GM12878 (cell line): ENCODE results near the gene RNMT.

Experiments used
- BCLAF1 ChIP-seq: fragments of 450-650 bp; IDR thresholded peaks from 2 replicates; pipeline ENCODE4 v1.6.1; 2017; ENCODE audit warnings: antibody characterized with exemption, mild to moderate bottlenecking, moderate library complexity
- BRCA1 ChIP-seq: IDR thresholded peaks from 2 replicates; pipeline ENCODE4 v1.6.1; 2011; ENCODE audit warnings: low read depth, low read length, improper control_type of control experiment
- CEBPB ChIP-seq, 2 experiments: fragments of 150-350 bp in 1 of 2; IDR thresholded peaks; 2 replicates each; pipeline ENCODE4 v1.6.1; 2012 to 2014; ENCODE audit warnings: low read depth in 2 of 2, low read length in 2 of 2, borderline replicate concordance in 1 of 2, inconsistent platforms in 1 of 2
- CTCF ChIP-seq, 3 experiments: IDR thresholded peaks in 2 of 3; conservative IDR thresholded peaks in 1 of 3; 2 replicates each; pipeline ENCODE4 v1.5.1; 2011; ENCODE audit warnings: low read depth in 3 of 3, low read length in 3 of 3, mild to moderate bottlenecking in 3 of 3, control low read depth in 2 of 3, moderate library complexity in 2 of 3, inconsistent platforms in 1 of 3, mixed read lengths in 1 of 3; ENCODE audit not compliant: control insufficient read depth in 2 of 3, insufficient read depth in 1 of 3; ENCODE audit errors: extremely low read depth in 1 of 3
- EP300 ChIP-seq, 2 experiments: fragments of 150-350 bp in 1 of 2; IDR thresholded peaks; 2 replicates each; pipeline ENCODE4 v1.6.1; 2011 to 2012; ENCODE audit warnings: low read depth in 2 of 2, low read length in 2 of 2, borderline replicate concordance in 1 of 2, improper control_type of control experiment in 1 of 2, inconsistent platforms in 1 of 2; ENCODE audit not compliant: control insufficient read depth in 1 of 2
- HDAC2 ChIP-seq: fragments of 200-600 bp; sonication (generic); IDR thresholded peaks from 2 replicates; pipeline ENCODE4 v1.6.1; 2017
- MEF2A ChIP-seq: IDR thresholded peaks from 2 replicates; pipeline ENCODE4 v1.6.1; 2011; ENCODE audit warnings: low read depth, mild to moderate bottlenecking, low read length, moderate library complexity; ENCODE audit not compliant: insufficient read depth
- PML ChIP-seq: IDR thresholded peaks from 2 replicates; pipeline ENCODE4 v1.6.1; 2012; ENCODE audit warnings: low read length, inconsistent platforms
- RAD21 ChIP-seq: IDR thresholded peaks from 2 replicates; pipeline ENCODE4 v1.6.1; 2011; ENCODE audit warnings: mild to moderate bottlenecking, low read depth, low read length, moderate library complexity; ENCODE audit not compliant: insufficient read depth
- SMC3 ChIP-seq: IDR thresholded peaks from 2 replicates; pipeline ENCODE4 v1.6.1; 2011; ENCODE audit warnings: low read length, improper control_type of control experiment, borderline replicate concordance
- USF1 ChIP-seq: IDR thresholded peaks from 2 replicates; pipeline ENCODE4 v1.6.1; 2011; ENCODE audit warnings: borderline replicate concordance, low read depth, mild to moderate bottlenecking, moderate library complexity, mixed read lengths, low read length; ENCODE audit not compliant: insufficient read depth; ENCODE audit errors: extremely low read length
- ZNF274 ChIP-seq: IDR thresholded peaks from one replicate; pipeline ENCODE4 v1.8.0; 2011; ENCODE audit not compliant: insufficient read length, insufficient read depth

GRCh38 chr18:13810950-13811485, 84.5 kb downstream of the RNMT start:
- TF ChIP-seq SMC3 (no peak), BRCA1 (no peak), CTCF (IDR thresholded peaks at IDR 0.05 in 2 of 3, conservative IDR thresholded peaks at IDR 0.05 in 1 of 3; ENCODE audit: control insufficient read depth in 2 of 3, extremely low read depth in 1 of 3, insufficient read depth in 1 of 3, low read depth in 3 of 3, low read length in 3 of 3) (no peak), USF1 (no peak), ZNF274 (no peak), BCLAF1 (no peak), CEBPB (IDR thresholded peaks at IDR 0.05; ENCODE audit: borderline replicate concordance in 1 of 2, low read depth in 2 of 2, low read length in 2 of 2) (no peak), HDAC2 (no peak), EP300 (IDR thresholded peaks at IDR 0.05; ENCODE audit: borderline replicate concordance in 1 of 2, control insufficient read depth in 1 of 2, low read depth in 2 of 2, low read length in 2 of 2) (no peak), MEF2A (no peak), PML (no peak), RAD21 (no peak)
